PC-9 (cell line): Measurements from ENCODE around the gene ARCN1.

Experiments used
- CTCF ChIP-seq: fragments of 200-600 bp; sonication (generic); conservative IDR thresholded peaks from 2 replicates; pipeline ENCODE4 v1.6.1; 2017; ENCODE audit warnings: mixed run types, antibody characterized with exemption, mild to moderate bottlenecking, moderate library complexity
- EZH2 ChIP-seq: fragments of 200-600 bp; sonication (generic); IDR thresholded peaks from 2 replicates; pipeline ENCODE4 v1.8.0; 2017; ENCODE audit warnings: antibody characterized with exemption, low read depth

GRCh38 chr11:118621071-118621783, 49.0 kb downstream of the ARCN1 start:
- TF ChIP-seq CTCF (no peak), EZH2 (no peak)
